ENCODE data around the gene OLFML1.
"Not testable (repeated sequence)": the region's sequence is repeated elsewhere in the genome, so short reads cannot be mapped to it uniquely, and the experiment has no call there.

The OLFML1 gene

DNA sequence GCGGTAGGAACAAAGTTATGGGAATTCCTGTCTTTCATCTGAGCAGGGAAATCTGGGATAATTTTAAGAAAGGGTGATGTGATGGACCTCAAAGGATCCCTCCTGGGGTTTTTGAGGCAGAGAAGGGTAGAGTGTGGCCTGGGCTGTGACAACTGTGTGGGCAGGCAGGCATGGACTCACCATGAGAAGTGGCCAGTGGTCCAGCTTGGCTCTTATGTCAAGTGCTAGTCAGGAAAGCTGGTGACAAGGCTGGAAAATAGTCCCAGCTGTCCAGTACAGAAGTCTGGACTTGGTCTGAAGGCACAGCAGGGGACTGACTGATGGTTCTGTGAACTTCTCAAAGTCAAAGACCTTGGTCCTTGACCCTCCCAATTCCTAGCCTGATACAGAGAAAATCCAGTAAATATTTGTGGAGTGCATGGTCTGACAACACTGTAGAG is 30.2 kb downstream of the OLFML1 start:
- DNase-seq (ENCODE audit: insufficient read length, low spot score) = no peak
- TF ChIP-seq CTCF (IDR thresholded peaks at IDR 0.05; ENCODE audit: insufficient read depth, missing control alignments) = no peak
- FAIRE-seq = no peak

DNA sequence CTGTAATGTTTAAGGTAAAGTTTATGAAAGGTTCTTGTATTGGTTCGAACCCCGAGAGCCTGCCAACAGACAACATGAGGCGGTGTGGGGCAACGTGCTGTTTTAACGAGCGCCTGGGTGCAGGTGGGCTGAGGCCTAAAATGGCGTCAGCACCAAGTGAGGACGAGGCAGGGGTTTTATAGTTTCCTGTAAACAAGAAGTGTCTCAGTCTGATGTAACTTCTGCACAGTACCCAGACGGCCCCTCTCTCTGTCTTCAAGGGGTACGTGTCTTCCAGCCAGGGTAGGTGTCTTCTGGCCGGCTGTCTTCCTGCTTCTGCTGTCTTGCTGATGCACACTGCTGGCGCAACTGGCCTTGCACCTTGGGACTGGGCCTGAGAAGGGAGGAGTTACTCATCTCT is 31.2 kb downstream of the OLFML1 start:
- TF ChIP-seq CTCF (IDR thresholded peaks at IDR 0.05; ENCODE audit: insufficient read depth, missing control alignments) = no peak
- no peak for FAIRE-seq

DNA sequence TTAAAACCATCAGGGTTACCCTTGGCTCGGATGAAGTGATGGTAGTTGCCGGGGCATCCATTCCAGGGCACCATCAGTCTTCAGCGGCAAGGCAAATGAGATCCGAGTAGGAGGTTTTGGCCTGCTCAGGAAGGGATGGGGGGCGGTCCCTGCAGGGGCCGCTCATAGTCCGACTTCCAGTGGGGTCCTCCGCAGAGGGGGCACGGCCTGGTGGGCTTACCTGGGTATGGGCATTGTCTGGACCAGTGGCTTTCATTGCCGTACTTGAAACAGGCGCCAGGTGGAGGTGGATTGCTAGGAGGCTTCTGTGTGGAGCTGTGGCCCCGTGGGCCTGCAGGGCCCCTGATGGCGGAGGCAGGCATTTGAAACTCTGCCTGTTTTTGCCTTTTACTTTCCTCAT is 32.4 kb downstream of the OLFML1 start:
- not testable (repeated sequence) for FAIRE-seq; DNase-seq (ENCODE audit: insufficient read length, low spot score)

More for the DNA sequence above, 31.2 kb downstream of the OLFML1 start:
- DNase-seq (ENCODE audit: insufficient read length, low spot score) = no peak

DNA sequence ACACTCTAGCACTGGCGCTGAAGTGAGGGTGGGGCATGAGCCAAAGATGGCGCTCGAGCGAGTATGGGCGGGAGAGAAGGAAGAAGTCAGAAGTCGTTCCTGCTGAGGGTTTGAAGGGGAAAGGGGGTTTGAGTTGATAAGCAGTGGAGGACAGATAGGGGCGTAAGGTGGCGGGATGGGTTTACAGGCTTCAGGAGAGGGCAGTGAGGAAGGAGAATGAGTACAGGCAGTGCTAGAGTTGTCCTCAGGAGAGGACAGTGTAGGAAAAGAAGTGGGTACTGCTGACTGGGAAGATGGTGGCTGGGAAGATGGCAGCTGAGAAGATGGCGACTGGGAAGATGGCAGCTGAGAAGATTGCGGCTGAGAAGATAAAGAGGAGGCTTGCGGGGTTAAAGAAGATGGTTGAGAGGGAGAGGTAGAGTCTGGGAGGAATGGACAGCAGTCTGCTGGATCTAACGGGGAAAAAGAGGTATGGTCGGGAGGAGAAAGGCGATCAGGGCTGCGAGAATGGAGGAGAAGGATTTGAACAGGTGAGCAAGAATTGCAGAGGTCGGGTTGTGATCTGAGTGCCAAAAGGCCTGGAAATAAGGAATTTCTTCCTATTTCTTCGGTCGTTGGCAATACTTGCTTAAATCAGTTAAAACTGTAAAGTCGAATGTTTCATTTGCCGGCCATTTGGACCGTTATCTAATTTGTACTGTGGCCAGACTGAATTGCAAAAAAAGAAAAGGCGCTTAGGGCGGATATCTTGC is 33.7 kb downstream of the OLFML1 start:
- no peak for DNase-seq (ENCODE audit: insufficient read length, low spot score)
- TF ChIP-seq CTCF (IDR thresholded peaks at IDR 0.05; ENCODE audit: insufficient read depth, missing control alignments) = no peak
- FAIRE-seq = no peak

DNA sequence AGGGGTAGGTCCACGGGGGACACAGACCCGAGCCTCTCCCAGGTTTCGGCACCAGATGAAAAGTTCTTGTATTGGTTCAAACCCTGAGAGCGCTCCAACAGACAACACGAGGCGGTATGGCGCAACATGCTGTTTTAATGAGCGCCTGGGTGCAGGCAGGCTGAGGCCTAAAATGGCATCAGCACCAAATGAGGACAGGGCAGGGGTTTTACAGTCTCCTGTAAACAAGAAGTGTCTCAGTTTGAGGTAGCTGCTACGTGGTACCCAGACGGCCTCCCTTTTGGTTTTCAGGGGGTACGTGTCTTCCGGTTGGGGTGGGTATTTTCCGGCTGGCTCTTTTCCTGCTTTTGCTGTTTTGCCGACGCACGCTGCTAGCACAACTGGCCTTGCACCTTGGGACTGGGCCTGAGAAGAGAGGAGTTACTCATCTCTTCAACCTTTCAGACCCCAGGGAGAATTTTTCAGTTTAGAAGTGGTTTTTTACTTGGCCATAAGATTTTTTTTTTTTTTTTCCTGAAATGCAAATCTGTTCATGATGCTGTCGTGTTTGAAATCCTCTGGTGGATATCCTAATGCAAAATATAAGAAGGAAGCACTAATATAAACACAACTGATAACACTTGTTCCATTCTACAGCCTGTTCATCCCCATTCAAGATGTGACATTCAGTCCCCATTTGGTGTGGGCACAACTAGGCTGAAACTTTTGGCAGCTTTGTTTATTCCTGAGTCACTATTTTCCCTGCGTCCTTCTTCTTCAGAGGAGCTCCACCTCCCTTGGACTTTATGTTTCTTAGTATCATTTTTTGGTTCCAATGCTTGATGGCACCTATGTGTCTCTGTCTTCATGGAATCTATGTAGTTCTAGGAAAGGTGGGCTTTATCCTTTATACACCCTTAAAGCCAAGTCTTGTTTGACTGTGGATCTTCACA is 35.0 kb downstream of the OLFML1 start:
- DNase-seq (ENCODE audit: insufficient read length, low spot score) = no peak
- no peak for FAIRE-seq

GRCh38 chr11:7520981-7521487 is 35.7 kb downstream of the OLFML1 start:
- TF ChIP-seq CTCF (IDR thresholded peaks at IDR 0.05; ENCODE audit: insufficient read depth, missing control alignments) = no peak
- DNase-seq (ENCODE audit: insufficient read length, low spot score) (no peak), FAIRE-seq (no peak)

More for the DNA sequence above, 35.0 kb downstream of the OLFML1 start:
- TF ChIP-seq CTCF (IDR thresholded peaks at IDR 0.05; ENCODE audit: insufficient read depth, missing control alignments) = no peak

GRCh38 chr11:7522121-7522520 is 36.8 kb downstream of the OLFML1 start:
- DNase-seq (ENCODE audit: insufficient read length, low spot score) = no peak
- FAIRE-seq = no peak
- TF ChIP-seq CTCF (IDR thresholded peaks at IDR 0.05; ENCODE audit: insufficient read depth, missing control alignments) = no peak

All from D721Med (cell line).